ENCODE data around the gene PIP4K2A. TPM values are rescaled to one million over a fixed set of nuclear protein-coding genes. Genes with fewer than 3 reads are reported as not detected.

The PIP4K2A gene
- total and polyA plus RNA-seq, 2 donors (not counting 3 experiments of a cell fraction or from before 2014, with no cell fraction given): 11.8 to 32.6 TPM

GRCh38 chr10:22630234-22631174 lies 83.9 kb downstream of the PIP4K2A start:
- no peak overlapping the region for H3K4me2 ChIP-seq (ENCODE audit: insufficient read depth, low read length)

GRCh38 chr10:22629852-22630233 lies 84.5 kb downstream of the PIP4K2A start:
- peaks cover 49% of the 10 kb centered on the region for H3K4me1 ChIP-seq (ENCODE audit: control insufficient read depth, extremely low read depth, insufficient read depth, low read length)
- no peak for FAIRE-seq

More at GRCh38 chr10:22630234-22631174, 83.9 kb downstream of the PIP4K2A start:
- TF ChIP-seq JUN (IDR thresholded peaks at IDR 0.05; ENCODE audit: borderline replicate concordance, insufficient read depth, insufficient read length, low read depth) (peak; percentile 70), POLR2A (IDR thresholded peaks at IDR 0.05; ENCODE audit: low read depth, low read length) (no peak)
- no peaks in the 10 kb centered on the region for H3K36me3 ChIP-seq (ENCODE audit: control insufficient read depth in 2 of 2, extremely low read depth in 1 of 2, insufficient read depth in 2 of 2, low read length in 2 of 2)
- no peak overlapping the region for H3K9ac ChIP-seq (replicated peaks; ENCODE audit: extremely low read depth, insufficient read depth, low read length)
- H3K27ac ChIP-seq (ENCODE audit: insufficient read depth, low read depth, low read length): peak overlapping the region; percentile 78
- CTCF ChIA-PET: interaction anchor here (1.9 kb wide), 1 partner anchor 10 kb away, joined by 5 read pairs; no protein-coding TSS in a partner anchor
- no peaks in the 10 kb centered on the region for H3K27me3 ChIP-seq (ENCODE audit: control insufficient read depth in 2 of 2, insufficient read depth in 2 of 2, low read length in 2 of 2)
- DNase-seq (ENCODE audit: low read depth, low spot score) (no peak), FAIRE-seq (peak; percentile 62)
- peaks cover 42% of the 10 kb centered on the region for H3K4me1 ChIP-seq (ENCODE audit: control insufficient read depth, extremely low read depth, insufficient read depth, low read length)
- dilution Hi-C loops (cut with MboI; ENCODE audit: extremely low pct_ligation_motif_present, low sequenced_read_pairs) (no loop called here), intact Hi-C loops (cut with micrococcal nuclease) (no loop called here)
- peaks cover 30% of the 10 kb centered on the region for H3K79me2 ChIP-seq (ENCODE audit: control insufficient read depth, insufficient read depth, low read length)
- POLR2A ChIA-PET: no interaction called here
- no peaks in the 10 kb centered on the region for H4K20me1 ChIP-seq (replicated peaks; ENCODE audit: control insufficient read depth, extremely low read depth, insufficient read depth, low read length)
- no peaks in the 10 kb centered on the region for H3K9me1 ChIP-seq (replicated peaks; ENCODE audit: control insufficient read depth, extremely low read depth, insufficient read depth, low read length)
- H2AFZ ChIP-seq (ENCODE audit: low read depth, low read length): no peak overlapping the region
- H3K9me3 ChIP-seq (replicated peaks; ENCODE audit: control insufficient read depth, insufficient read depth, low read length): no peaks in the 10 kb centered on the region
- BruUV-seq (replicated peaks): no TSS peak
- H3K4me3 ChIP-seq (replicated peaks in 1 of 3; ENCODE audit: insufficient read depth in 1 of 3, low read depth in 1 of 3, low read length in 3 of 3): no peak overlapping the region

More at GRCh38 chr10:22629852-22630233, 84.5 kb downstream of the PIP4K2A start:
- no peaks in the 10 kb centered on the region for H3K27me3 ChIP-seq (ENCODE audit: control insufficient read depth in 2 of 2, insufficient read depth in 2 of 2, low read length in 2 of 2)
- TF ChIP-seq FOS (IDR thresholded peaks at IDR 0.05; ENCODE audit: borderline replicate concordance, insufficient read depth, low read length) (no peak), MYC (IDR thresholded peaks at IDR 0.05; ENCODE audit: low read depth, low read length) (no peak), JUN (IDR thresholded peaks at IDR 0.05; ENCODE audit: borderline replicate concordance, insufficient read depth, insufficient read length, low read depth) (no peak), MAX (IDR thresholded peaks at IDR 0.05; ENCODE audit: insufficient read depth, insufficient read length) (no peak), EZH2 (IDR thresholded peaks at IDR 0.05; ENCODE audit: borderline replicate concordance, low read depth, low read length, severe bottlenecking) (no peak), POLR2A (IDR thresholded peaks at IDR 0.05; ENCODE audit: low read depth, low read length) (no peak)
- BruUV-seq (replicated peaks): no TSS peak
- intact Hi-C loops (cut with micrococcal nuclease): loop anchor here (10.0 kb wide), 2 partner anchors 195 to 465 kb away; partner anchors contain the start of gene MSRB2
- H3K79me2 ChIP-seq (ENCODE audit: control insufficient read depth, insufficient read depth, low read length): peaks cover 28% of the 10 kb centered on the region
- no peaks in the 10 kb centered on the region for H3K9me3 ChIP-seq (replicated peaks; ENCODE audit: control insufficient read depth, insufficient read depth, low read length)
- H2AFZ ChIP-seq (ENCODE audit: low read depth, low read length): no peak overlapping the region
- H3K9me1 ChIP-seq (replicated peaks; ENCODE audit: control insufficient read depth, extremely low read depth, insufficient read depth, low read length): no peaks in the 10 kb centered on the region
- H3K4me3 ChIP-seq (replicated peaks in 1 of 3; ENCODE audit: insufficient read depth in 1 of 3, low read depth in 1 of 3, low read length in 3 of 3): no peak overlapping the region
- H3K9ac ChIP-seq (replicated peaks; ENCODE audit: extremely low read depth, insufficient read depth, low read length): no peak overlapping the region
- ChIA-PET POLR2A (no interaction called here), CTCF (interaction anchor here (1.9 kb wide), 1 partner anchor 9 kb away, joined by 5 read pairs; no protein-coding TSS in a partner anchor)
- DNase-seq (ENCODE audit: low read depth, low spot score): no peak
- no peaks in the 10 kb centered on the region for H4K20me1 ChIP-seq (replicated peaks; ENCODE audit: control insufficient read depth, extremely low read depth, insufficient read depth, low read length)
- H3K27ac ChIP-seq (ENCODE audit: insufficient read depth, low read depth, low read length): no peak overlapping the region
- H3K4me2 ChIP-seq (ENCODE audit: insufficient read depth, low read length): no peak overlapping the region
- dilution Hi-C loops (cut with MboI; ENCODE audit: extremely low pct_ligation_motif_present, low sequenced_read_pairs): no loop called here
- no peaks in the 10 kb centered on the region for H3K36me3 ChIP-seq (ENCODE audit: control insufficient read depth in 2 of 2, extremely low read depth in 1 of 2, insufficient read depth in 2 of 2, low read length in 2 of 2)
